Subcutaneous abdominal adipose tissue (tissue), 5 donors: ENCODE measurements around the gene PHF23.
A peak's percentile ranks its signal among the peaks of the same experiment; 100 is the strongest.

Experiments used
- H3K27ac ChIP-seq: one replicate; pipeline ENCODE4 v1.7.0; 2013; ENCODE audit warnings: low read depth, mild to moderate bottlenecking, inconsistent platforms, low read length, moderate library complexity
- H3K27me3 ChIP-seq, 5 donors: one replicate each; pipeline ENCODE4 v1.7.0; 2013; ENCODE audit warnings: low read length in 5 of 5, inconsistent platforms in 1 of 5; ENCODE audit not compliant: control insufficient read depth in 5 of 5, insufficient read depth in 4 of 5
- H3K36me3 ChIP-seq, 5 donors: one replicate each; pipeline ENCODE4 v1.7.0; 2013; ENCODE audit warnings: low read length in 5 of 5; ENCODE audit not compliant: control insufficient read depth in 5 of 5, insufficient read depth in 5 of 5
- H3K4me1 ChIP-seq, 5 donors: one replicate each; pipeline ENCODE4 v1.7.0; 2013; ENCODE audit warnings: low read length in 5 of 5, mild to moderate bottlenecking in 3 of 5, moderate library complexity in 1 of 5; ENCODE audit not compliant: control insufficient read depth in 5 of 5, insufficient read depth in 5 of 5
- H3K4me3 ChIP-seq, 5 donors: one replicate each; pipeline ENCODE4 v1.7.0; 2013; ENCODE audit warnings: low read length in 5 of 5, low read depth in 1 of 5
- H3K9ac ChIP-seq, 5 donors: one replicate each; pipeline ENCODE4 v1.7.0; 2013; ENCODE audit warnings: low read length in 5 of 5, mild to moderate bottlenecking in 4 of 5, moderate library complexity in 3 of 5
- H3K9me3 ChIP-seq, 5 donors: one replicate each; pipeline ENCODE4 v1.7.0; 2013; ENCODE audit warnings: low read length in 5 of 5; ENCODE audit not compliant: control insufficient read depth in 5 of 5
- donor health status: healthy.
- donor health status: healthy.
- donor health status: healthy.
- donor health status: healthy.
- donor health status: healthy.

Gene PHF23

GRCh38 chr17:7238420-7239090 lies 702 bp downstream of the PHF23 start:
- Histone ChIP-seq H3K4me1 (peaks cover 14 to 66% (median 54%) of the 10 kb centered on the region in 5 donors), H3K27ac (peak overlapping the region; percentile 99), H3K27me3 (no peaks in the 10 kb centered on the region), H3K9ac (peak overlapping the region; percentile 87 to 97 (median 92)), H3K9me3 (no peaks in the 10 kb centered on the region), H3K36me3 (peaks cover 0 to 30% (median 25%) of the 10 kb centered on the region in 5 donors), H3K4me3 (peak overlapping the region; percentile 88 to 93 (median 89))

GRCh38 chr17:7237761-7238419 lies 1.4 kb downstream of the PHF23 start:
- H3K27me3 ChIP-seq = no peaks in the 10 kb centered on the region
- H3K36me3 ChIP-seq = peaks cover 0 to 30% (median 25%) of the 10 kb centered on the region in 5 donors
- peak overlapping the region; percentile 66 to 93 (median 88) for H3K4me3 ChIP-seq
- H3K9me3 ChIP-seq = no peaks in the 10 kb centered on the region
- H3K9ac ChIP-seq = peak overlapping the region in 4 of 5 donors; percentile 26 to 77 (median 65)
- peak overlapping the region; percentile 92 for H3K27ac ChIP-seq
- peaks cover 16 to 67% (median 55%) of the 10 kb centered on the region in 5 donors for H3K4me1 ChIP-seq

GRCh38 chr17:7237266-7237760 lies 1.9 kb downstream of the PHF23 start:
- H3K4me3 ChIP-seq = peak overlapping the region; percentile 59 to 93 (median 88)
- no peaks in the 10 kb centered on the region for H3K27me3 ChIP-seq
- peak overlapping the region; percentile 92 for H3K27ac ChIP-seq
- peaks cover 0 to 30% (median 25%) of the 10 kb centered on the region in 5 donors for H3K36me3 ChIP-seq
- H3K9me3 ChIP-seq = no peaks in the 10 kb centered on the region
- H3K4me1 ChIP-seq = peaks cover 16 to 69% (median 60%) of the 10 kb centered on the region in 5 donors
- peak overlapping the region; percentile 26 to 77 (median 60) for H3K9ac ChIP-seq

- H3K27me3 ChIP-seq = no peaks in the 10 kb centered on the region
- no peaks in the 10 kb centered on the region for H3K9me3 ChIP-seq
- H3K4me1 ChIP-seq = peaks cover 16 to 70% (median 62%) of the 10 kb centered on the region in 5 donors
- H3K9ac ChIP-seq = peak overlapping the region in 2 of 5 donors; percentile 60 to 70
- peaks cover 0 to 30% (median 25%) of the 10 kb centered on the region in 5 donors for H3K36me3 ChIP-seq
- H3K4me3 ChIP-seq = no peak overlapping the region
- H3K27ac ChIP-seq = peak overlapping the region; percentile 92
Measured at GRCh38 chr17:7236808-7237207, 2.4 kb downstream of the PHF23 start.

GRCh38 chr17:7235693-7236665 lies 3.3 kb downstream of the PHF23 start:
- peaks cover 0 to 28% (median 25%) of the 10 kb centered on the region in 5 donors for H3K36me3 ChIP-seq
- H3K27me3 ChIP-seq = no peaks in the 10 kb centered on the region
- H3K4me1 ChIP-seq = peaks cover 11 to 64% (median 55%) of the 10 kb centered on the region in 5 donors
- no peak overlapping the region for H3K9ac ChIP-seq
- no peak overlapping the region for H3K4me3 ChIP-seq
- no peaks in the 10 kb centered on the region for H3K9me3 ChIP-seq
- peak overlapping the region; percentile 92 for H3K27ac ChIP-seq

GRCh38 chr17:7234083-7234951 lies 4.9 kb downstream of the PHF23 start, which contains the start of gene DVL2:
TSS of gene DVL2 (minus strand) at chr17:7234517. CDS start at chr17:7234262, 255 bp downstream.
- peak within 1 kb of the TSS; percentile 92 for H3K27ac ChIP-seq
- H3K9ac ChIP-seq = peak within 1 kb of the TSS; percentile 78 to 91 (median 85)
- H3K9me3 ChIP-seq = no peaks in the 10 kb centered on the region
- peaks cover 0 to 32% (median 29%) of the 10 kb centered on the region in 5 donors for H3K36me3 ChIP-seq
- no peaks in the 10 kb centered on the region for H3K27me3 ChIP-seq
- H3K4me1 ChIP-seq = peaks cover 5 to 50% (median 42%) of the 10 kb centered on the region in 5 donors
- H3K4me3 ChIP-seq = peak within 1 kb of the TSS; percentile 78 to 87 (median 84)

GRCh38 chr17:7233701-7234082 lies 5.6 kb downstream of the PHF23 start:
- H3K9ac ChIP-seq = peak overlapping the region; percentile 78 to 91 (median 82)
- H3K36me3 ChIP-seq = peaks cover 0 to 38% (median 35%) of the 10 kb centered on the region in 5 donors
- peak overlapping the region; percentile 78 to 87 (median 84) for H3K4me3 ChIP-seq
- peak overlapping the region; percentile 92 for H3K27ac ChIP-seq
- peaks cover 5 to 48% (median 42%) of the 10 kb centered on the region in 5 donors for H3K4me1 ChIP-seq
- no peaks in the 10 kb centered on the region for H3K9me3 ChIP-seq
- H3K27me3 ChIP-seq = no peaks in the 10 kb centered on the region

- Histone ChIP-seq H3K4me3 (peak overlapping the region in 1 of 5 donors; percentile 46), H3K4me1 (peaks cover 2 to 42% (median 37%) of the 10 kb centered on the region in 5 donors), H3K9me3 (no peaks in the 10 kb centered on the region), H3K36me3 (peaks cover 3 to 54% (median 49%) of the 10 kb centered on the region in 5 donors), H3K27me3 (no peaks in the 10 kb centered on the region), H3K9ac (peak overlapping the region in 1 of 5 donors; percentile 2), H3K27ac (no peak overlapping the region)
Measured at GRCh38 chr17:7232114-7232513, 7.1 kb downstream of the PHF23 start.
